HepG2 (cell line): ENCODE data around the gene SALL4. TPM values are rescaled to one million over a fixed set of nuclear protein-coding genes. Genes with fewer than 3 reads are reported as not detected.

Source experiments
- ARID2 ChIP-seq: sonication (generic); formaldehyde crosslinking; IDR thresholded peaks from 2 replicates; pipeline ENCODE4 v1.8.1; 2022; ENCODE audit warnings: mild to moderate bottlenecking, missing genetic modification reagents, borderline replicate concordance
- CBX5 ChIP-seq: sonication (generic); formaldehyde crosslinking; IDR thresholded peaks from 2 replicates; pipeline ENCODE4 v1.4.0; 2020; ENCODE audit warnings: missing genetic modification reagents, borderline replicate concordance
- CCAR2 ChIP-seq: fragments of 200-400 bp; formaldehyde crosslinking; optimal IDR thresholded peaks from 2 replicates; pipeline ENCODE3; 2018; ENCODE audit warnings: low read depth, mild to moderate bottlenecking, low read length, moderate library complexity
- CTCF ChIP-seq: sonication (generic); formaldehyde crosslinking; IDR thresholded peaks from 2 replicates; pipeline ENCODE4 v1.5.0; 2020; ENCODE audit warnings: mild to moderate bottlenecking, missing genetic modification reagents, moderate library complexity
- FLYWCH1 ChIP-seq: sonication (generic); formaldehyde crosslinking; IDR thresholded peaks from 2 replicates; pipeline ENCODE4 v1.8.1; 2023; ENCODE audit warnings: mild to moderate bottlenecking, missing genetic modification reagents
- GRHL1 ChIP-seq: sonication (generic); formaldehyde crosslinking; conservative IDR thresholded peaks from 2 replicates; pipeline ENCODE4 v1.8.0; 2022; ENCODE audit warnings: missing genetic modification reagents
- HOMEZ ChIP-seq: IDR thresholded peaks from 2 replicates; pipeline ENCODE4 v1.6.1; 2016; ENCODE audit warnings: low read depth
- MYPOP ChIP-seq: sonication (generic); formaldehyde crosslinking; IDR thresholded peaks from 2 replicates; pipeline ENCODE4 v1.8.1; 2023; ENCODE audit warnings: mild to moderate bottlenecking, moderate library complexity, missing genetic modification reagents
- NFYB ChIP-seq: sonication (generic); formaldehyde crosslinking; IDR thresholded peaks from 2 replicates; pipeline ENCODE4 v1.4.0; 2020; ENCODE audit warnings: missing genetic modification reagents
- SMAD9 ChIP-seq: sonication (generic); formaldehyde crosslinking; IDR thresholded peaks from 2 replicates; pipeline ENCODE4 v1.5.1; 2020; ENCODE audit warnings: mild to moderate bottlenecking, missing genetic modification reagents
- TEF ChIP-seq: sonication (generic); formaldehyde crosslinking; IDR thresholded peaks from 2 replicates; pipeline ENCODE4 v1.5.0; 2020; ENCODE audit warnings: missing genetic modification reagents
- TFDP2 ChIP-seq: sonication (generic); formaldehyde crosslinking; IDR thresholded peaks from 2 replicates; pipeline ENCODE4 v1.4.0; 2020; ENCODE audit warnings: missing genetic modification reagents
- ZBTB46 ChIP-seq: sonication (generic); formaldehyde crosslinking; IDR thresholded peaks from 2 replicates; pipeline ENCODE4 v1.4.0; 2020; ENCODE audit warnings: mild to moderate bottlenecking, missing genetic modification reagents, borderline replicate concordance
- ZFP36L2 ChIP-seq: sonication (generic); formaldehyde crosslinking; IDR thresholded peaks from 2 replicates; pipeline ENCODE4 v1.4.0; 2020; ENCODE audit warnings: missing genetic modification reagents
- ZFY ChIP-seq: sonication (generic); formaldehyde crosslinking; IDR thresholded peaks from 2 replicates; pipeline ENCODE4 v1.4.0; 2020; ENCODE audit warnings: missing genetic modification reagents
- ZNF274 ChIP-seq: sonication (generic); formaldehyde crosslinking; IDR thresholded peaks from 2 replicates; pipeline ENCODE4 v1.5.1; 2020; ENCODE audit warnings: mild to moderate bottlenecking, missing genetic modification reagents
- ZNF33B ChIP-seq: sonication (generic); formaldehyde crosslinking; IDR thresholded peaks from 2 replicates; pipeline ENCODE4 v1.5.1; 2020; ENCODE audit warnings: mild to moderate bottlenecking, missing genetic modification reagents
- ZNF496 ChIP-seq: sonication (generic); formaldehyde crosslinking; IDR thresholded peaks from 2 replicates; pipeline ENCODE4 v1.8.1; 2023; ENCODE audit warnings: mild to moderate bottlenecking, moderate library complexity, missing genetic modification reagents; ENCODE audit not compliant: insufficient replicate concordance
- ZNF660 ChIP-seq: sonication (generic); formaldehyde crosslinking; IDR thresholded peaks from 2 replicates; pipeline ENCODE4 v1.5.1; 2020; ENCODE audit warnings: mild to moderate bottlenecking, low read depth, missing genetic modification reagents, borderline replicate concordance
- polyA plus RNA-seq, 8 experiments: library from polyadenylated mRNA; depleted of rRNA in 3 of 8; stranded (reverse) in 7 of 8; unstranded in 1 of 8; fragments of >200 nt; fragmentation: Illumina TruSeq in 4 of 8; extraction: Trizol in 4 of 8; gene quantifications; 2 replicates each; pipeline versions ENCODE4 v1.2.1 to v1.2.3, GENCODE V29; 2011 to 2016; ENCODE audit warnings: low read depth in 4 of 8, missing spikeins in 1 of 8, mixed read lengths in 1 of 8; ENCODE audit not compliant: insufficient read depth in 1 of 8
- total RNA-seq, 5 experiments: library from RNA; depleted of rRNA; stranded (reverse); fragments of >200 nt; fragmentation: Illumina TruSeq; extraction: Trizol; gene quantifications; 2 replicates each; pipeline ENCODE4 v1.2.3, GENCODE V29; 2016; ENCODE audit warnings: low read depth in 1 of 5

SALL4 gene
- total and polyA plus RNA-seq, 2 of the 13 experiments (the other 11 are each of a cell fraction or from before 2014, with no cell fraction given), result 0.33 to 1.8 TPM

DNA sequence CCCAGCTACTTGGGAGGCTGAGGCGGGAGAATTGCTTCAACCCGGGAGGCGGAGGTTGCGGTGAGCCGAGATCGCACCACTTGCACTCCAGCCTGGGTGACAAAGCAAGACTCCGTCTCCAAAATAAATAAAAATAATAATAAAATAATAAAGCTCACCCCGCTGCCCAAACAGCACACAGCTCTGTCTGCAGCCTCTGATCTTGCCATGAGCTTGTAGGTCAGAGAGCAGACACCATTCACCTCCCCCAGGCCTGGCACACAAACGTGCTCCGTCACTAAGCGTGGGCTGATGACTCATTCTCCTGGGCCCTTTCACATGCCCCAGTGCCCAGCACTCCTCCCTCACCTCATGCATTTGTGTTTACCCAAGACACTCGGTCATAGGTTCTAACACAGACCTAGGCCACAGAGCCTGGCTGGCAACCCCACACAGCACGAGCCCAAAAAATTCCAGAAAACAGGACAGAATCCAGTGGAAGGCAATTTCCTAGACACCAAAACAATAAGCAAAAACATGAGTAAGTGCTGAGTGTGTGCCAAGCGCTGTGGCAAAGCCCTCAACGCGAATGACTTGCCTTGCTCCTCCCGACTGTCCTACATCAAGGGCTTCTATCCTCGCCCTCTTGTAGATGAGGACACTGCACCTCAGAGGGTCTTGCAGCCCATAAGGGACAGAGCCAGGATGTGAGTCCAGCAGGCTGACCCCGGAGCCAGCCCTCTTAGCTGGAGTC lies 52.1 kb downstream of the SALL4 start (continued):
- TF ChIP-seq TEF (CRISPR knock-in tag) (no peak), CCAR2 (no peak), ZNF33B (no peak), GRHL1 (CRISPR knock-in tag) (no peak), SMAD9 (peak; percentile 81; the same call in 1 of the 2 replicates), TFDP2 (no peak), CBX5 (CRISPR knock-in tag) (peak; percentile 97), ZNF274 (CRISPR knock-in tag) (no peak), ARID2 (no peak), ZFY (peak; percentile 55; the same call in 1 of the 2 replicates), ZNF496 (no peak), CTCF (CRISPR knock-in tag) (no peak), ZBTB46 (CRISPR knock-in tag) (no peak), ZNF660 (CRISPR knock-in tag) (no peak), NFYB (no peak), ZFP36L2 (CRISPR knock-in tag) (peak; percentile 79; the same call in 1 of the 2 replicates), FLYWCH1 (CRISPR knock-in tag) (no peak), MYPOP (CRISPR knock-in tag) (no peak), HOMEZ (CRISPR knock-in tag) (peak; percentile 93)
